ENCODE data around the gene MLXIPL.
"Not testable (repeated sequence)": the region's sequence is repeated elsewhere in the genome, so short reads cannot be mapped to it uniquely, and the experiment has no call there.

MLXIPL gene

DNA sequence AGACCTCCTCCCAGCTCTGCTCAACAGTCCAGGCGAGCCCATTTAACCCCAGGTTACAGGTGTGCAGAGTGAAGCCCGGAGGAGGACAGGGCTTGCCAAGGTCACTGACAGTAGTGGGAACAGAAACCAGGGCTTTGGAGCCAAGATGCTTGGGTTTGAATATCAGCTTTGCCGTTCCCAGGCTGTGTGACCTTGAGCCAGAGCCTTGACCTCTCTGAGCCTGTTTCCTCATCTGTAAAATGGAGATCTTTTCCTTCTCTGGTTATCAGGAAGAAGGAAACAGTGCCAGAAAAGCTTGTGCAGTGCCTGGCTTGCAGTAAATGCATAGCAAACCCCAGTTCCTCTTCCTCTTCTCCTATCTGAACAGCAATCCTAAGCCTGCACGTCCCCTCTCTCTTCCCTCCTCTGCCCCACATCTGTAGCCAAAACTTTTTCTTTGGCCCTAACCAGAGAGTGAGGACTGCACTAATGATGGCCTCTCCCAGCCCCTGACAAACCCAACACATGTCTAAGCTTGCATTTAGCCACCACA lies 21.4 kb upstream of the MLXIPL start:
- DNase-seq = no peak

DNA sequence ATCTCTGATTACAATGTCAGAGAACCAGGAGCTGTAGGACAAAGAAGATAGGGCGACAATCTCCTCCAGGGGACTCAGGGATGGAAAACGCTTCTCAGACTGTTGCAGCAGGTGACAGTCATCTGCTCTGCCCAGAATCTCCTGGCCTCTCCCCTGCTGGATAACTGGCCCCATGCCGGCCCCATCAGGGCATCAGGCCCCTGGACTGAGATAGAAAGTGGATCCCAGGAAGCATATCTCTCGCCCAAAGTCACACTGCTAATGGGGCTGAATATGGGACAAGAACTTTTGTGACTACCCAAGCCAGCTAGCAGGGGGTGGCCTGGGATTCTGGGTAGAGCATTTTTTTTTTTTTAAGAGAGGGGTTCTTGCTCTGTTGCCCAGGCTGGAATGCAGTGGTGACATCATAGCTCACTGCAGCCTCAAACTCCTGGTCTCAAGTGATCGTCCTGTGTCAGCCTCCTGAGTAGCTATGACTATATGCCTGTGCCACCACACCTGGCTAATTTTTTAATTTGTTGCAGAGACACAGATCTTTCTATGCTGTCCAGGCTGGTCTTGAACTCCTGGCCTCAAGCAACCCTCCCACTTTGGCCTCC lies 20.5 kb upstream of the MLXIPL start:
- DNase-seq = no peak

DNA sequence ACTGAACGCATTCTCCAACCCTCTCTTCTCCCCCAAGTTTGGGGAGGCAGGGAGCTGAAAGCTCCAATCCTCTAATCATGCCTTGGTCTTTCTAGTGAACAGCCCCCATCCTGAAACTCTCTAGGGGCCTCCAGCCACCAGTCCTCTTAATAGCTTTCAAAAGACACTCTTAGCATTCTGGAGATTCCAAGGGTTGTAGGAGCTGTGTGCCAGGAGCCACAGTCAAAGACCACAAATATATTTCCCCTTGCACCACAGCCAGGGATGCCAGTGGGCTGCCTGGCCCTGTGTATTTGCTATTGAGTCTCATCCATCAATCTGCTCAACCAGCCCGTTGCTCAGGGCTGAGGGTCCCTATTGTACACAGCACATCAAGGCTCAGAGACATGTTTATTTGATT lies 18.5 kb upstream of the MLXIPL start:
- DNase-seq = no peak

DNA sequence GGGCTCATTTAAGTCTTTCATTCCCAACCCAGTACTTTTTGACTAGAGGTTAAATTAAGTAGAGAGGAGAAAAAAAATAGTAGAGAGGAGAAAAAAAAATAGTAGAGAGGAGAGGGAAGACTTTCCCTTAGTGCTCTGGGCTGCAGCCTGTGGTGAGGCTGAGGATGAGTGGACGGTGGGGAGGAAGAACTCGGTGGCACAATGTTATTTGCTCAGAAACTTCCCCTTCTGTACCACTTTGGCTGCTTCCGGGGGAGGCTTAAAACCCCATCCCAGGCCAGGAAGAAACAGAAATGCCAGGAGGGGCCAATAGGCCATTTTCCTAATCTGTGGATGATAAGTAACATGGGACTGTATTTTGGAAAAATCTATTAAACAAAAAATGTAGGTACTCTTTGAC lies 14.6 kb upstream of the MLXIPL start:
- no peak for DNase-seq

DNA sequence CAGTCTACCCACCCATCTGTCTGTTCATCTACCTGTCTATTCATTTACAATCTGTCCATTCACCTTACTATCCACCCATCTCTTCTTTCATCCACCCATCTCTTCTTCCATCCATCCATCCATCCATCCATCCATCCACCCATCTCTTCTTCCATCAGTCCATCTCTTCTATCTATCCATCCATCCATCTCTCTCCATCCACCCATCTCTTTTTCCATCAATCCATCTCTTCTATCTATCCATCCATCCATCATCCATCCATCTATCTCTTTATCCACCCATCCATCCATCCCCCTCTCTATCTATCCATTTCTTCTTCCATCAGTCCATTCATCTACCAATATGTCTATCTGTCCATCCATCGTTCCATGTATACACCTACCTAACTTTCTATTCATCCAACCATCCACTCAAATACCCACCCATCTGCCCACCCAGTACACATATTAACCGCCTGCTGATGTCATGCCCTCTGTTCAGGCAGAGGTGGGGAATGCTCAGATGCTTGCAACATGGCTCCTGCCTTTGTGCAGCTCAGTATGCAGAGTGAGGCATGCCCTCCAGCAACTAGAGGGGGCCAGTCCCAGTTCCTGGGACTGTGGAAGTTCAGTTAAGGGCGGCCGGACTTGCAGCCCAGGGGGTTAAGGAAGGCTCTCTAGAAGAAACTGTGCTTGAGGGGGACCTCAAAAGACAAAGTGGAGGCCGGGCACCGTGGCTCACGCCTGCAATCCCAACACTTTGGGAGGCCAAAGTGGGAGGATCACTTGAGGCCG lies 11.3 kb upstream of the MLXIPL start:
- no peak for DNase-seq

DNA sequence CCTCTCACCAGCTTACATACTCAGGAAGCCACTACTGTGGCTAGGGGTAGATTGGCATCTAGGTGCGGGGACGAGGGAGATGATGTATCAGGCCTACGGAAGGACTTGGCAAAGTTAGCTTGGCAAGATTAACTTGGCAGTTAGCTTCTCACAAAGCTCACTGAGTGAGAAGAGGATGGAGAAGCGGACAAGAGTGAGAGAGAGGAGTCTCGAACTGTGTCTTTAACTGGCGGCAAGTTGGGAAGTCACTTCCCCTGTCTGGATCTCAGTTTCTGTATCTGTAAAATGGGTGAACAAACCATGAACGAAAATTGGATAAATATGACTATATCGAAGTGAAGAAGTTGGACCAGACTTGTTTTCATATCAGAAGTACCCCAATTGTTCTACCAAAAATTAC lies 9.5 kb upstream of the MLXIPL start:
- DNase-seq = no peak

DNA sequence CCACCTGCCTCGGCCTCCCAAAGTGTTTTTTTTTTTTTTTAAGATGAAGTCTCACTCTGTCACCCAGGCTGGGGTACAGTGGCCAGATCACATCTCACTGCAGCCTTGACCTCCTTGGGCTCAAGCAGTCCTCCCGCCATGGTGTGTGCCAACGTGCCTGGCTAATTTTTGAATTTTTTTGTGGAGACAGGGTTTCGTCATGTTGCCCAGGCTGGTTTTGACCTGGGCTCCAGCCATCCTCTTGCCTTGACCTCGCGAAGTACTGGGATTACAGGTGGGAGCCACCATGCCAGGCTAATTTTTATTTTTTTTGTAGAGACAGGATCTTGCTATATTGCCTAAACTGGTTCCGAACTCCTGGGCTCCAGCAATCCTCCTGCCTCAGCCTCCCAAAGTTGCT lies 9.0 kb upstream of the MLXIPL start:
- DNase-seq = no peak

DNA sequence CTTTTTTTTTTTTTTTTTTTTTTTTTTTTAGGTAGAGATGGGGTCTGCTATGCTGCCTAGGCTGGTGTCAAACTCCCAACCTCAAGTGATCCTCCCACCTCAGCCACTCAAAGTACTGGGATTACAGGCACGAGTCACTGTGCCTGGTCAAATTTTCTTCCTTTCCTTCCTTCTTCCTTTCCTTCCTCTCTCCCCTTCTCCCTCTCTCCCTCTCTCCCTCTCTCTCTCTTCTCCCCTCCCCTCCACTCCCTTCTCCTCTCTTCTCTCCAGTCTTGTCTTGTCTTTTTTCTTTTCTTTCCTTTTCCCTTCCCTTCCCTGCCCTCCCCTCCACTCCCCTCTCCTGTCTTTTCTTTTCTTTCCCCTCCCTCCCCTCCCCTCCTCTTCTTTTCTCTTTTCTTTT lies 7.2 kb upstream of the MLXIPL start:
- no peak for DNase-seq

DNA sequence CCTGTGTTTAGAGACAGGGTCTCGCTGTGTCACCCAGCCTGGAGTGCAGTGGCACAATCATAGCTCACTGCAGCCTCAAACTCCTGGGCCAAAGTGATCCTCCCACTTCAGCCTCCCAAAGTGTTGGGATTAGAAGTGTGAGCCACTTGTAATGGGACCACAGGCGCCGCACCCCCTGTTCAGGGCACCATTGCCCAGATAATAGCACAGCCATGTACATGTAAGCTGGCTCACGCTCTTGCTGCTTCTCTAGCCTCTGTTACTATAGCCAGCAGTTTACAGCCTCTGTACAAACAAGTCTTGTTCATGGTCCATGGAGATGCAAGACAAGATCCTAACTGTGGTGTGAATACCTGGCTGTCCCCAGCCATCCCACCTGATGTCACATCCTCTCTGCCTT lies 4.2 kb upstream of the MLXIPL start:
- no peak for DNase-seq

DNA sequence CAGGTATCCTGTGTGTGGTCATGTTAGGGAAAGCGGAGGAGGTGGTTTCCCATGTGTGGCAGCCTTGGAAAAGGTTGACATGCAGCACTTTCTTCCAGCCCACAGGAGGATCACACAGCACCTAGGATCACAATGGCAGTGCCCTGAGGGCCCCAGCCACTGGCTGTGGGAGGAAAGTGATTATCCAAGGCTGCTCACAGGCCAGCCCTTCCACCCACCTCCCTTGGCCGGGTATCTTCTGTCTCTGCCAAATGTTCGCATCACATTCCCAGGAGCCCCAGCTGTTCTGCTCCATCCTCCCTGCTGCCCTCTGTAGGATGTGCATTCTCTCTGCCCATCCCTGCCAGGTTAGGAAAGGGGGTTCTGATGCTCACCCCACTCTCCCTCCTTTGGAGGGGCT lies 2.5 kb upstream of the MLXIPL start:
- no peak for DNase-seq

DNA sequence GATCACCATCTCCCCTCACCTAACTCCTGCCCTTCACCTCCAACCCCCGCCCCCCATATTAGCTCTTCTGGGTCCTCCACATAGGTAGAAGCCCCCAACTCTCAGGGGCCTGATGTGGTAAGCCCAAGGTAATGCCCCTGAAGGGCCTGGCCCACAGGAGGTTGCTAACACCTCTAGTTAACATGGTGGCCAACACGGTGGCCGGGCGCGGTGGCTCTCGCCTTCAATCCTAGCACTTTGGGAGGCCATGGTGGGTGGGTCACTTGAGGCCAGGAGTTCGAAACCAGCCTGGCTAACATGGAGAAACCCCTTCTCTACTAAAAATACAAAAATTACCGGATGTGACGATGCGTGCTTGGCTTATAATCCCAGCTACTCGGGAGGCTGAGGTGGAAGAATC lies 954 bp upstream of the MLXIPL start:
- DNase-seq = no peak

DNA sequence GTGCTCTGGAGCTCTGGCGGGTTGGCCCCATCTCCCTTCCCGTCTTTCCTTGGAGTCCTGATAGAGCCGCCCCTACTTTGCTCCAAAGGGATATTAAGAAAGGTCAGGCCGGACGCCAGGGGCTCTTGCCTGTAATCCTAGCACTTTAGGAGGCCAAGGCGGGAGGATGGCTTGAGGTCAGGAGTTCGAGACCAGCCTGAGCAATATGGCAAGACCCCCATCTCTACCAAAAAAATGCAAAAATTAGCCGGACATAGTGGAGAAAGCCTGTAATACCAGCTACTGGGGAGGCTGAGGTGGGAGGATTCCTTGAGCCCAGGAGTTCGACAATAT lies 313 bp upstream of the MLXIPL start:
- DNase-seq = no peak

DNA sequence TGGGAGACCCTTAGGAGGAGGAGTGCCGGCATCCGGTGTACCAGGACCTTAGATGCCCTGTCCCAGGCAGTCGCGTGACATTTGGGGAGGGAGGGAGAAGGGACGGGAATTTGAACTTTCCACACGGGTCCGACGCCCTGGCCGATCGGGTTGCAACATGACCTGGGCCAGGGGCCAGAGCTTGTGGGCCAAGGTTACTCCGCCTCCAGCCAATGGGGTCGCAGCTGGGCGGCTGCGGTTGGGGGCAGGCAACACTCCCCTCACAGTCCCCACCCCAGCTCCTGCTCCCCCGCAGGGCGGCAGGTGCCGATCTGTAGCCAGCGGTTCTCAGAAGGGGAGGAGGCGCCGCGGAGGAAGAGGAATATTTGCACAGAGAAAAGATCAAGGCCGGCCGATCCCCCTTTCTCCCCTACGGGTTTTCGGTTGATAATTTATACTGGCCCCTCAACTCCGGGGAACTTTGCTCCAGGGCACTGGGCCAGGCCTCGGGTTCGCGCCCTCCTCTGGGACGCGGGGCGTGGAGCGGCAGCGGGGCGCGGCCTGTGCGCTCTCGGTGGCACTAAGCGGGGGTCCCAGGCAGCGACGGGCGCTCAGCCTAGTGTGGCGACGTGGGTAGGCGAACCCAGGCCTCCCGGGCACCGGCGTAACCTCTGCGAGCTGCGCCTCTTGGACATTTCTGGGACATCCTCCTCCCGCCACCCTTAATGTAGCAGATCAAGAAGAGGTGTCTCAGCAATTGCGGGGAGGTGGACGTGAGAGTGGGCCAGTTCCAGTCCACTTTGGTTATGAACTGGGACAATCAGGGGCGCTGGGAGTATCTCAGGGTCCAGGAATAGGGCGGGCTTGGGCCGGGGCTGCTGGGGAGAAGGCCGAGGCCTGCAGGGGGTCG lies 1.2 kb downstream of the MLXIPL start:
- no peak for DNase-seq

DNA sequence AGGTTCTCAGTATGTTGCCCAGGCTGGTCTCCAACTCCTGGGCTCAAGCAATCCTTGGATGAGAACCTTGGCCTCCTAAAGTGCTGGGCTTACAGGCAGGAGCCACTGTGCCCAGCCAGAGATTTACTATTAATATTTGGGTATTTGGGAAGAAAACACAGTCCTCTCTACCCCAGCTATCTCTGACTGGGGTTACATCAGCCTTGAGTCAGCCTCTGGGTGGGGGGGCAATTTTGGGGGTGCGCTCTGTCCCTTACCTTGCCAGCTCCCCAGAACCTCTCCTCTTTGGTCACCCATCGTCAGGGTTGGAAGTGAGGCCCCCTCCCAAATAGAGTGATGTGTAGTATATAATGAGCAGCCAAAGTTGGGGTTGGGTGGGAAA lies 1.8 kb downstream of the MLXIPL start:
- DNase-seq = no peak

DNA sequence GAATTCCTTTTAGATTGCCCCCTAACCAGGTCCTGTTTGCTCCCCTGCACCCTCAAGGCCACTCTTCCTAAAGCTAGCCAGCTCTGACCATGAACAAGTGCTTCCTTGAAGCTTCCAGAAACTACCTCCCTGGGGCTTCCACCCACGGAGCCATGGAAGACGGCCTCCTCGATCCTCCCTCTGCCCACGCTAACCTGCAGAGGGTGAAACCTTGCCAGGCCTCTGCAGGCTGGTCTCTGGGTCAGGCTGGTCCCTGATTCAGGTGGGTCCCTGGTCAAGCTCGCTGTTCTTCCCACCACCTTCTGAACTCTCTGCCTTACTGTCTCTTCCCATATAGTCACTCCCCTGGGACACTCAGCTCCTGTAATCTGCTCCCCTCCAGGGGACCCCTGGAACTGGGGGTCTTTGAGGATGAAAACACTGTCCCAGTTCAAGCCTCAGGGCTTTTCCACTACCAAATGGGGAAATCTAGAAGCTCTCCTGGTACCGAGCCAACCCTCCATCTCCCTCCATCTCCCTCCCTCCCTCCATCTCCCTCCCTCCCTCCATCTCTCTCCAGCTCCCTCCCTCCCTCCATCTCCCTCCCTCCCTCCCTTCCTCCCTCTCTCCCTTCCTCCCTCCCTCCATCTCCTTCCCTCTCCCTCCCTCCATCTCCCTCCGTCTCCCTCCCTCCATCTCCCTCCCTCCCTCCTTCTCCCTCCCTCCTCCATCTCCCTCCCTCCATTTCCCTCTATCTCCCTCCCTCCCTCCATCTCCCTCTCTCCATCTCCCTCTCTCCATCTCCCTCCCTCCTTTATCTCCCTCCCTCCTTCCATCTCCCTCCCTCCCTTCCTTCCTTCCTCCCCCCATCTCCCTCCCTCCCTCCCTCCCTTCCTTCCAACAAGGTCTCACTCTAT lies 2.9 kb downstream of the MLXIPL start:
- DNase-seq = no peak

DNA sequence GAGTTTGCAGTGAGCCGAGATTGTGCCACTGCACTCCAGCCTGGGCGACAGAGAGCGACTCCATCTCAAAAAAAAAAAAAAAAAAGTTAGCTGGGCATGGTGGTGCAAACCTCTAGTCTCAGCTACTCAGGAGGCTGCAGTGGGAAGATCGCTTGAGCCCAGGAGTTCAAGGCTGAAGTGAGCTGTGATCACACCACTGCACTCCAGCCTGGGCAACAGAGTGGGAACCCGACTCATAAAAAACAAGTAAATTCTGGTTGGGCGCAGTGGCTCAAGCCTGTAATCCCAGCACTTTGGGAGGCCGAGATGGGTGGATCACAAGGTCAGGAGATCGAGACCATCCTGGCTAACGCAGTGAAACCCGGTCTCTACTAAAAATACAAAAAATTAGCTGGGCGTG lies 4.9 kb downstream of the MLXIPL start:
- not testable (repeated sequence) for DNase-seq

DNA sequence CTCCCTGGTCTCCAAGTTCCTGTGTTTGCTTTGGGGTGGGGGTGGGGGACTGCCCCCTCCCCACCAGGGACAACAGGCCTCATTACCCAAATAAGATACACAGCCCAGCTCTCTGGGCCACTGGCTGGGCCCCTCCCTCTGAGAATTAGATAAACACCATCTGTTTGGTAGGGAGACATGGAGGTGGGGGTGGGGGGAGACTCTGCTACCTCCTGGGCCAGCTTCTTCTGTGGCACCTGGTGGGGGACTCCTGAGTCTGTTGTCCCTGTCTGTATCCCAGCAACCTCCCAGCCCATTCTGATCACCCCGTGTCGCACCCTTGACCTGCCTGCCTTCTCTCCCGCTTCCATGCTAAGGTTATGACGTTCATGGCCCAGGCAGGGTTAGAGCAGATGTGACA lies 5.8 kb downstream of the MLXIPL start:
- DNase-seq = no peak

DNA sequence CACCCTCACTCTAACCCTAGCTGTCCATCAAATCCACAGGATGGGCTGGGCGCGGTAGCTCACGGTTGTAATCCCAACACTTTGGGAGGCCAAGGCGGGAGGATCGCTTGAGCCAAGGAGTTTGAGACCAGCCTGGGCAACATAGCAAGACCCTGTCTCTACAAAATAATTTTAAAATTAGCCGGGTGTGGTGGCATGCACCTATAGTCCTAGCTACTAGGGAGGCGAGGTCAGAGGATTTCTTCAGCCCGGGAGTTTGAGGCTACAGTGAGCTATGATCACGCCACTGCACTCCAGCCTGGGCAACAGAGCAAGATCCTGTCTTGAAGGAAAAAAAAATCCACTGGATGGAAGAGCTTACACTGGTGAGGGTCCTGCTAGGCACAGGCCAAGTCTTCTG lies 6.8 kb downstream of the MLXIPL start:
- DNase-seq = not testable (repeated sequence)

DNA sequence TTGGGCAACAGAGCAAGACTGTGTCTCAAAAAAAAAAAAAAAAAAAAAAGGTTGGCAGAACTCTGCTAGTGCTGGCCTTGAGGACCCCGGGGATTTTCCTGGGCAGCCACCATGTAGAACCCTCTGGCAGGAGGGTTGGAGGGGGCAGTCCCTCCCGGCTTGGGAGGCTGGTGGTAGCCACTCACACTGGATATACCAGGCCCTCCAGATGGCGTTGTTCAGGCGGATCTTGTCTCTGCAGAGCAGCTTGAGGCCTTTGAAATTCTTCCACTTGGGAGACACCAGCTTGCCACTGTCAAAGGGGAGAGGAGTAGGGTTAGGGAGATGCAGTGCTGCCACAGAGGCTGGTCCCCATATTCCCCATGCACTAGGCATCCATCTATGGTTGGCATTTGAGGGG lies 8.4 kb downstream of the MLXIPL start:
- no peak for DNase-seq

DNA sequence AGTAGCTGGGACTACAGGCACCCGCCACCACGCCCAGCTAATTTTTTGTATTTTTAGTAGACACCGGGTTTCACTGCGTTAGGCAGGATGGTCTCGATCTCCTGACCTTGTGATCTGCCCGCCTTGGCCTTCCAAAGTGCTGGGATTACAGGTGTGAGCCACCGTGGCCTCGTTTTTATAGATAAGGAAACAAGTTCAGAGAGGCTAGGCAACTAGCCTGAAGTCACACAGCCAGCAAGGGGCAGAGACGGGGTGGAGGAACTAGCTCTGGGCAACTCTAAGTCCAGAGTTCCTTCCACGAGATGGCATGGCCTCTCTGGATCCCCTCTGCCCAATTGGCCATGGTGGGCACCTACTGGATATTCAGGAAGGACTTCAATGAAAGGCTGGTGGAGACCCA lies 9.4 kb downstream of the MLXIPL start:
- not testable (repeated sequence) for DNase-seq

DNA sequence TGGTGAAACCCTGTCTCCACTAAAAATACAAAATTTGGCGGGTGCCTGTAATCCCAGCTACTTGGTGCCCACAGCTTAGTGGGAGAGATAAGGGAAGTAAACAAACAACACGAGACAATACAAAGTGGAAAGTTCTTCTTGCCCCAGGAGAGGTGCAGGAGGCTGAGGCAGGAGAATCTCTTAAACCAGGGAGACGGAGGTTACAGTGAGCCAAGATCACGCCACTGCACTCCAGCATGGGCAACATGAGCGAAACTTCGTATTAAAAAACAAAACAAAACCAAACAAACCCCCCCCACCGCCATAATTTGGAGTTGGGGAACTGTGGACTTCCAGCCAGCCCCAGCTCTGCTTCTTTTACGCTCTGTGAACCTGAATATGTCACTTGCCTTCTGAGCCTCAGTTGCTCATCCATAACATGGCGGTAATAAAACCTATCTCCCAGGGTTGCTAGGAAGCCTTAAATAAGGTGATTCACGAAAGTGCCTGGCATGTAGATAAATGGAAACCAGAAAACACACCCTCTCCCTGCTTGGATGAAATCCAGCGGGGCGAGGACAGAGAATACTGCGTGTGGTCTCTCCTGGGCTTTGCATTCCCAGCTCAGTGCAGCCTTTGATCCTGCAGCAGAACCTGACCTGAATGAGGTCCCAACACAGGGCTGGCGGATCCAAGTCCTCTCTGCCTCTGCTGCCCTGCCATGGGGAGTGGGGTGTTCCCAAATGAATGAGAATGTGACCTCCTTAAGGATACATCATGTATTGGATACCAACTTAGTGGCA lies 10.2 kb downstream of the MLXIPL start:
- DNase-seq = no peak
